Measurements from ENCODE around the gene UBE2U.

- TF ChIP-seq CEBPB (IDR thresholded peaks at IDR 0.05) (no peak), ZBTB7A (IDR thresholded peaks at IDR 0.05; ENCODE audit: low read depth) (no peak)
Observed at GRCh38 chr1:64215576-64215975, 12.2 kb downstream of the UBE2U start.
